ENCODE measurements around the gene GATA5. TPM values are rescaled to one million over a fixed set of nuclear protein-coding genes. Genes with fewer than 3 reads are reported as not detected.

Gene GATA5
- total and polyA plus RNA-seq, 7 experiments from 2014 or later, result not detected

DNA sequence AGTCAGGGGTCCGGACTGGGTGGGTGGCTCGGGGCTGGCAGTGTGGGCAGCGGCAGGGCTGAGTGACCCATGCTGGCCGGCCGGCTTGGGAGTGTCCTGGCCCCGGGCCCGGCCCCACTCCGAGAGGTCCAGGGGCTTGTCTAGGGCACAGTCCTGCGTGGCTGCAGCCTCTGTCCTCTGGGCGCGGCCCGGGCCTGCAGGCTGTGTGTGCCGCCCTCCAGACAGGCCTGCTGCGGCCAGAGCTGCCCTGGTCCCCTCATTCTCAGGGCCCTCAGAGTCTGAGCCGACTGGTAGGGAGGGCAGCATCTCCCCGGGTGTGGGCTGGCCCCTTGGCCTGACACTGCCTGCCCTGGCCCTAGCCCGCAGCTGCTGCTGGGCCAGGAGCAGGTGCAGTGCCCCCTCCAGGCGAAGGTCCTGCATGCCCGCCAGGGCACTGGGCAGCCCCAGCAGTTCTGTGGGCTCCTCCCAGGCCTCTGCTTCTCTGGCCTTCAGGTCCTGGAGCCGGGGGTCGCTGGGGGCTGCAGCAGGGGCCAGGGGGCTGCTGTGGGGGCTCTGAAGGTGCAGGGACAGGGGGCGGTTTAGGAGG, 61.8 kb downstream of the GATA5 start:
- intact Hi-C loops (cut with micrococcal nuclease), result no loop called here
- Histone ChIP-seq H3K36me3 (ENCODE audit: control insufficient read depth in 2 of 3, insufficient read depth in 3 of 3, low read length in 3 of 3) (no peaks in the 10 kb centered on the region), H3K4me1 (ENCODE audit: control insufficient read depth in 2 of 2, insufficient read depth in 2 of 2, low read length in 2 of 2) (no peaks in the 10 kb centered on the region), H3K4me3 (ENCODE audit: low read length) (no peak overlapping the region), H3K9me3 (ENCODE audit: control insufficient read depth in 2 of 3, low read length in 3 of 3) (no peaks in the 10 kb centered on the region), H3K27me3 (ENCODE audit: control insufficient read depth in 2 of 2, insufficient read depth in 2 of 2, low read length in 2 of 2) (no peaks in the 10 kb centered on the region), H3K27ac (ENCODE audit: low read depth, low read length) (no peak overlapping the region)
- H3K9me3 Mint-ChIP-seq, result no peaks in the 10 kb centered on the region
- peaks cover 0 to 8% (median 3%) of the 10 kb centered on the region in 7 donors for H3K4me1 Mint-ChIP-seq
- H3K4me3 Mint-ChIP-seq, result no peak overlapping the region
- H3K27ac Mint-ChIP-seq, result no peak overlapping the region
- ATAC-seq, result no peak
- H3K27me3 Mint-ChIP-seq, result peaks cover 0 to 3% (median 0%) of the 10 kb centered on the region in 5 donors
- no peaks in the 10 kb centered on the region for H3K36me3 Mint-ChIP-seq
- ChIA-PET POLR2A (no interaction called here), CTCF (no interaction called here)
- DNase-seq, result no peak

Other genes starting within 250 kb of the GATA5 start
- gene OSBPL2, start 237.5 kb downstream of the GATA5 start, total RNA-seq, result 10 to 100 TPM; 37.6 to 80.8 (median 69.3) TPM
- gene OSBPL2, start 237.5 kb downstream of the GATA5 start, polyA plus RNA-seq, result 10 to 100 TPM; 14.6 to 23.4 TPM
- gene ADRM1, start 173.0 kb downstream of the GATA5 start, total RNA-seq, result 100 to 1,000 TPM in 1 of 5 experiments, 10 to 100 TPM in 4; 51.3 to 117 (median 55.0) TPM
- 10 to 100 TPM; 73.7 to 99.9 TPM for gene ADRM1, start 173.0 kb downstream of the GATA5 start, polyA plus RNA-seq
- 1 to 10 TPM in 1 of 5 experiments, under 1 TPM in 4; 0.05 to 1.3 (median 0.57) TPM for gene LAMA5, start 108.7 kb downstream of the GATA5 start, total RNA-seq
- not detected for gene LAMA5, start 108.7 kb downstream of the GATA5 start, polyA plus RNA-seq
- 1,000 to 10,000 TPM; 2,026 to 3,407 (median 3,308) TPM for gene RPS21, start 88.9 kb downstream of the GATA5 start, total RNA-seq
- gene RPS21, start 88.9 kb downstream of the GATA5 start, polyA plus RNA-seq, result 1,000 to 10,000 TPM; 3,163 to 3,458 TPM
- 10 to 100 TPM in 1 of 5 experiments, 1 to 10 TPM in 4; 4.3 to 16.7 (median 6.3) TPM for gene CABLES2, start 68.7 kb downstream of the GATA5 start, total RNA-seq
- gene CABLES2, start 68.7 kb downstream of the GATA5 start, polyA plus RNA-seq, result 1 to 10 TPM in 1 of 2 donors, under 1 TPM in 1; 0.61 to 1.8 TPM
- gene RBBP8NL, start 48.5 kb downstream of the GATA5 start, total RNA-seq, result not detected
- not detected for gene RBBP8NL, start 48.5 kb downstream of the GATA5 start, polyA plus RNA-seq
- gene SLCO4A1, start 166.5 kb upstream of the GATA5 start, total RNA-seq, result 10 to 100 TPM in 1 of 5 experiments, 1 to 10 TPM in 2, under 1 TPM in 2; 0.81 to 45.5 (median 1.4) TPM
- gene SLCO4A1, start 166.5 kb upstream of the GATA5 start, polyA plus RNA-seq, result under 1 TPM; 0.36 to 0.39 TPM
- under 1 TPM in 4 of 5 experiments, not detected in 1; 0.11 to 0.78 (median 0.14) TPM for gene NTSR1, start 232.8 kb upstream of the GATA5 start, total RNA-seq
- gene NTSR1, start 232.8 kb upstream of the GATA5 start, polyA plus RNA-seq, result not detected